Limb (tissue), 2 donors: ENCODE results near the gene FBP1.
"Not testable (repeated sequence)": the region's sequence is repeated elsewhere in the genome, so short reads cannot be mapped to it uniquely, and the experiment has no call there.

ENCODE experiments used
- DNase-seq, 2 donors: peaks; one replicate each; pipeline ENCODE4 v3.0.0-alpha.2; 2016; ENCODE audit errors: extremely low spot score in 2 of 2

Gene FBP1

DNA sequence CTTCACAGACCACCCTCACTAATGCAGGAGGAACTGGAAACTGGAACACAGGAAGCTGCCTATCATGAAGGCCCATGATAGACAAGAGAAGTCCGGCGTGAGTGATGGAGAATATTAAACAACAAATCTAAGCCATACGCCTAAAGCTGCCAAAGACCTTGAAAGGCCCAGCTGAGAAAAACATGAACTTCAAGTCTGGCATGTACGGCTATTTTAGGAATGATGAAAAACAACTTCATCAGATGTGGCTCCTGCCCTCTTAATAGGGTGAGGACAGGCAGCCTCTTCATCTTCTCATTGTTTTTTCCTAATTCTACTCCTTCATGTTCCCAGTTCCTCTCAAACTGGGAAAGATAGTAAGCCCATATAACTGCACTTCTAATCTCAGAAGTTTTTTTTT, 20.3 kb downstream of the FBP1 start:
- no peak for DNase-seq

DNA sequence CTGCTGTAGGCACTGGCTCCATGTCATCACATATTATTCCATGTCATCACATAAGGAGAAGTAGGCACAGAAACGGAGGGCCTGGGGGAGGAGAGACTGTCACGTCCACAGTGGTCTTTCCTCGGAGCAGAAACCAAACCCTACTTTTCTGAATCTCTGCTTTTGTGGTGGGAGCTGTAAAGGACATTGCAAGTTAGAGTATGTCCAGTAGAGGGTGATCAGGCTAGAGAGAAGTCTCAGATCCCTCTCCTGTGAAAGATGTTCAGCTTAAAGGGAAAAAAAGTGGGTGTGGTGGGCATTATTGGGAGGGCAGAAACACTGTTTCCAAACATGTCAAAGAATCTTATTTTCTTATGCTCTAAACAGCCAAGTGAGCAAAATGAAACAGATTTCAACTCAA, 26.3 kb downstream of the FBP1 start:
- DNase-seq, result no peak

DNA sequence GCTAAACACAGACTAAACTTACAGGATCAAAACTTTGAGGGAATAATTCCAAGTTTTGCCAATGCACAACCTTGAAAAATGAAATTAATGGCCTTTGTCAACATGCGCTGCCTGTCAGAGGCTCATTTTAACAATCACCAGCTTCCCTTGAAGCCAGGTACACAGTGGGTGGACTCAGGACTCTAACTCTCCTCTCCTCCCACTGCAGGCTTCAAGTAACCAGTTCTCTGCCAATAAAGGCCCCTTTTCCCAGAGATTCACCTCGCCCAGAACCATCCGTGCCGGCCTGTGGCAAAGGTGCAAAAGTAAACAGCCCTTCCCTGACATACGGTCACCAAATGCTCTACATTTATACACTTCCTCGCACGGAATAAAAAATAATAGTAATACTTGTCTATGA, 27.2 kb downstream of the FBP1 start:
- no peak for DNase-seq

DNA sequence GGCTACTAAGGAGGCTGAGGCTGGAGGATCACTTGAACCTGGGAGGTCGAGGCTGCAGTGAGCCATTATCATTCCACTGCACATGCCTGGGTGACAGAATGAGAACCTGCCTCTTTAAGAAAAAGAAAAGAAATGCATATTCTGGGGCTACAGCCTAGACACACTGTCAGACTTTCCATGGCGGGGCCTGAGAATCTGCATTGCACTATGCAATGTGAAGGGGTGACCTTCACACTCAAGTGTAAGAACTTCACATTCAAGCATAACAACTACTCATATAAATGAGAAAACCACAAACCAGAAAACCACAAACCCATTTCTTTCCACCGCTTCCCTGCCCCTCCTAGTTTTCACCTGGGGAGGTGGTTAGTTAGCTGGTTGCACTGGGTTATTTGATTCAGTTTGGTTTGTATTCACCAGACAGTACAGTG, 27.7 kb downstream of the FBP1 start:
- no peak for DNase-seq

DNA sequence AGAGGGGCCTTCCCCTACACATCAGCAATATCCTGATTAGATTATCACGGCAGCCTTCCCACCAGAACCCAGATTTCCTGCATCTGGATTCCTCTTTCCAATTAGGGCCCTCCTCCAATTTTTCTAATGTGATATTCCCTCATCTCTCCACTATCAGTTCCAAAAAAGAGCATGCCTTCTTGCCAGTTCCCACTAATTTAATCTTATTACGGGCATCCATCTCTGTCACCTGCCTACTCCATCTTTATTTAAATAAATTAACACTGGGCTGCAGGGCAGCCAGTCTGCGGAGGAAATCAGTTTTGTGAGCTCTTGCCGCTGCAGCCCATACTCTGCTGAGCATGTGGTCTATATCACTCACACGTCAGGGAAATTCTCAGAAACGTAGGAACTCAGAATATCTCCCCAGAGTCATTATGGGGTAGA, 29.1 kb downstream of the FBP1 start:
- peak; percentile 46 to 61 for DNase-seq

DNA sequence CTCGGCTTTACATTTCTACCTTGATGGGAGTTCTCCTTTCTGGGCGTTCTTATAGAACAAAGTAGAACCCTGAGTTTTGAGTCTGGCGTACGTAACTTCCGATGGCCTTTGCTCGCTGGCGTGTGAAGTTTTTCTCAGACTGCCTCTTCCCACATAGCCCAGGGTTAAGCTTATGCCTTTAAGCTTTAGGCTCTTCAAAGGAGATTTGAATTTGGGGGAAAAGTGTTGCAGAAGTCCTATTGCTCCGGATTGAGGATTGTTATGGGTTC, 32.0 kb downstream of the FBP1 start:
- no peak for DNase-seq

DNA sequence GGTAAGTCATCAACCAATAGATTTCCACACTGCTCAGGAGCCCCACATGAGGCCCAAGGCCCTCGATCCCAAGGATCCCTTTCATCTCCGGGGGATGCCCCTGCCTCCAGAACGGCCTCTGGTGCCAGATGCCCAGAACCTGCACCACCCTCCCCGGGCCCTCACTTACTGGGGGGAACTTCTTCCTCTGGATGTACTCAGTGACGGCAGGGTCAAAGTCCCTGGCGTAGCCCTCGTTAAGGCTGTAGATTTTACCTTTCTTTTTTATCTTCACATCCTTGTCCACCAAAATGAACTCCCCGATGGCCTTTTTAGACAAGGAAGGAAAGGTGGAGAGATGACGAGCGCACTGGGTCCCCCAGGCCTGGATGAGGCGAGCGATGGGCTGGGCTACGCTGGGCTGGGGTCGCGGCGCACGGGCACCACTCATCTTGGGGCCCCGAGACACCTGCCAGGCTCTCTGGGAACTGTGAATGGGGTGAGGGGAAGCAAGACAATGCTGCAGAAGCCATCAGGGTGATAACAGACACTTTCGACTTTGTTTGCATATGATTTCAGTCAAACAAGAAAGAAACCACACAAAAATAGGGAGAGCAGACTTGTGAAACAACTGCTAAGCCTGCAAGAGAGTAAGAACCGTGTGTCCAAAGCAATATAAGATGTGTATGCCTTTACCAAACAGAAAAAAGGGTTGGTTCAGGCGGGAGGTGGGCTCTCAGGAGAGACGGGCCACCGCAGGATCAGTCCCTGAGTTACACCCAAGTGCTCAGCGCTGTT, 32.5 kb downstream of the FBP1 start:
- no peak for DNase-seq

DNA sequence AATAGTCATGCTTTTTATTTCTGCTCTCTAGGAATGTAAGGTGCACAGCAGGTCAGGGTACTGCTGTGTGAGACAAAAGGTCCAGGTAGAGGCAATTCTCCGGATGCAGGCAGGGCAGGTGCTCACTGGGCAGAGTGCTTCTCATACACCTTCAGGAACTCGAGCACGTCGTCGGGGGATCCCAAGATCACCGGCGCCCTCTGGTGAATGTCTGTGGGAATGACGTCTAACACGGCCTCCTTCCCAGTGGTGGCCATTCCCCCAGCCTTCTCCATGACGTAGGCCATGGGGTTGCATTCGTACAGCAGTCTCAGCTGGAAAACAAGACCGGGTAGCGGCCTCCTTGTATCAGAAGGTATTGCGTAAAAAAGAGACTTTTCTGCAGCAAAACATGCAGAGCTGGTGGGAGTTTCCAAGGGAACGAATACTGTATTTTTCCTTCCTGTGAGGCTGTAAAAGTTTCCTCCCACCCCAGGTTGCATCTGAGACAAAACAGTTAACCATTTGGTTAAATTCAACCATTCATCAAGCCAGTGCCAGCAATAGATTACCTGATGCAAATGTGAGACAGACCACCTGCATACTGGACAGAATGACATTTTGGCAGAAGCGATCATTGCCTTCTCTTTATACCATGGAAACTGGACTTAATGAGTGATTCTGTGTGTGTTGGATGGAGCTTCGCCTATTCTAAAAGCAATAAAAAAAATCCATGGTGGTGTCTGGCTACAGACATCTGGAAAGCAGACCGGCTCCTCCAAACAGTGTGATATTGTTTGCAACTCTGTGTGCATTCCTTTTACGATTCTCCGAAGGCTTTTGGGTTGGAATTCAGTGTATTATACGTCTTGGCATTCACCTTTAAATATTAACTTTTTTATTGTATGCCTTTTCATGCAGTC, 35.8 kb downstream of the FBP1 start:
- DNase-seq, result peak; percentile 80 to 90

DNA sequence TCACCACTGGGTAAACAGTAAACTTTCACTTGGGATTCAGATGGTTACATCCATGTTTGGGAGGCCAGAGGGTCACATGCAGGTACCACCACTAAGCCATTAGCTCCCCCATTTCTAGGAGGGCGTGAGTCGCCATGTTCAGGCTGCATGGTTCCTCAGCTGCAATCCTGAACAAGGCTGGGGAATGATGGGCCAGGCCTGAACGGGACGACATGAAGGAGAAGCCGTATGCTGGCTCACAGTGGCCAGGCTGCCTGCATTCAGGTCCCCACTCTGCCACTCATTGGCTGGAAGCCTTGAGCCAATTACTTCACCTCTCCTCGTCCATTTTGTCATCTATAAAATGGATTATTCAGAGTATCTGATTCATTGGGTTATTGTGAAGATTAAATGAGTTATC, 36.7 kb downstream of the FBP1 start:
- no peak for DNase-seq

DNA sequence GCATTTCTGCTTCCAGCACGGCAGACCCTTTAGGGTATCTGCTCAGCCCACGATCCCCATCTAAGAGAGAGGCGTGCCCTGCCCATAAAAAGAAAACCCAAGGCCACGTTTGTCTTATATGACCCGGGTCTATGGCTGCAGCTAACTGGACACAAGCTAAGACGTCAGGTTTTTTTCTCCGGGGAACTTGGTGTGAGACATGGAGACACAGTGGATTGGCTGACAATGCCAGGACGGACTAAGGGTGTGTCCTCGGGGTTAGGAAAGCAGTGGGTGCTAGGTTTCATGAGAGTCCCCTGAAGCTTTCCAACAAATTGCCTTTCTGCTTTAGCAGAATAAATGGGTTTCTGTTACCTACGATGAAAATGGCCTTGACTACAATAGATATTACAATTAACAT, 38.6 kb downstream of the FBP1 start:
- DNase-seq, result no peak

DNA sequence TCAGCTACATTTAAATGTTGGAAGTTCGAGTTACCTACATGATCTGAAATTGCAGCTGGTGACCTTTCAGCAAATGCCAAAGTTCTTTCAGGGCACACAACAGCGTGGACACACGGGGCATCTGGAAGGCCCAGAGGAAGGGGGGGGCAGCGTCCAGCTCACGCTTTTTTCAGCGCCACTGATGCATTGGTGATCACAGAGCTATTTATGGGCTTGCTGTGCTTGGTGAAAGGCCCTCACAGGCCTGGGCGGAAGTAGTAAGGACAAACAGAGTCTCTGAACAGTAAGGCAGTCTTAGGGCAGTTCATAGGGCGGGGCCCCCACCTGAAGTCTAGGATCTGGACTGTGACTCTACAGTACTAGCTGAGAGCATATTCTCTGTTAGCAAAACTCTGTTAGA, 39.1 kb downstream of the FBP1 start:
- no peak for DNase-seq

DNA sequence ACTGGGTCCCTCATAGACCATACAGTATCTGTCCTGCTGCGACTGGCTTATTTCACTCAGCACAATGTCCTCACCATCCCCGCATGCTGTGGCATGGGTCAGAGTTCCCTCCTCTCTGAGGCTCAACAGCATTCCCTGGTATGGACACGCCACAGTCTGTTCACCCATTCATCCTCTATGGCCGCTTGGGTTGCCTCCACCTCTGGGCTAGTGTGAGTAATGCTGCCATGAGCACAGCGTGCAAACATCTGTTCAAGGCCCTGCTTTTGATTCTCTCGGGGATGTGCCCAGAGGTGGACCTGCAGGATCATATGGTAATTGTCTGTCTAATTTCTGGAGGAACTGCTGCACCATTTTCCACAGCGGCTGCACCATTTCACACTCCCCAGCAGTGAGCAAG, 40.2 kb downstream of the FBP1 start:
- DNase-seq, result no peak

DNA sequence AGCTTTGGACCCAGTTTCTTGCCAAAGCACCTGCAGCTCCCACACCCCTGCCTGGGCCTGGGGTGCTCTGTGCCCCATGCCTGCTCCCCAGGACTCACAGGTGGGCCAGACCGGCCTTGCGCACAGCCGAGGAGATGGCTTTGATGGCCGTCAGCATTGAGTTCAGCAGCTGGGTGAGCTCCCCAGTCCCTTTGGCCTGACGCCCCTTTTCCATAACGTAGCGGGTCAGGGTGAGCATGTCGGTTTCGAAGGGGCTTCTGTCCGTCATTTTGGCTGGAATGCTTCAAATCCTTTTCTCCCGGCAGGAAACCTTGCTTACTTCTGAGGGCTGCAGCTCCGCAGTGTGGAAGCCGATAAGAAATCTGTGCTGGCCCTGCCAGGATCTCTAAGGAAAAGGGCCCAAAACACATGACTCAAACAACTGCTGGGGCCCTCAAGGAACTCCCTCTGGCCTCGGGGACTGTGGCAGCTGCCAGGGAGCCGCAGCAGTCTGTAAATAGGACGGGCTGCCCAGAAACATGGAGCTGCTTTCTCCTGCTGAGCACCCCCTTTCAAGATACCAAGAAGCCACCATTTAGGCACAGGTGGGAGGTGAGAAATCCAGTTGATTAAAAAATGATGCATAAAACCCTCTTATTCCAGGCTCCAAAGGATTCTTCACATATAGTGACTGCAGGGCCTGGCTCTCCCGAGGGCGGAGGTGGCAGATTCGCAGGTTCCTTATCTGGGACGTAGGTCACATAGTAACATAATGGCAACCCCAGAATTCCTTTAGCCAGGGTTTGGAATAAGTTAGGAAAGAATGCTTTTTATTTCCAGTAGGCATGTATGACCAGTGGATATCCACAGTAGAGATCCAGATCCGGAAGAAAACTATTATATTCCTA, 45.6 kb downstream of the FBP1 start, which contains the start of gene FBP2:
Gene FBP2 (minus strand): TSS at position 366 of the 887 bp plus-strand sequence. CDS start 98 bp downstream, at position 268.
- no peak for DNase-seq

DNA sequence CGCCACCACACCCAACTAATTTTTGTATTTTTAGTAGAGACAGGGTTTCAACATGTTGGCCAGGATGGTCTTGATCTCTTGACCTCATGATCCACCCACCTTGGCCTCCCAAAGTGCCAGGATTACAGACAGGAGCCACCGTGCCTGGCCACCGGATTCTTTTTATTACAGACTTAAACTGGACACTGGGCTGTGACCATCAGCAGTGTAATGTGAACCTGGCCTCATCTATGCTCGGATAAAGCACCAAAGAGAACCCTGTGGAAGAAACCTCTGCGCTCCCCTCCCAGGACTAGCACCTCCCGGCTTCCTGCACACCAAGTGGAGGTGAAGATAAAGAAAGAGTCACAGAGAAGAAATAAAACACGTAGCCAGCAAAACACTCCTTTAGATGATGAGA, 46.6 kb downstream of the FBP1 start:
- DNase-seq, result not testable (repeated sequence)

DNA sequence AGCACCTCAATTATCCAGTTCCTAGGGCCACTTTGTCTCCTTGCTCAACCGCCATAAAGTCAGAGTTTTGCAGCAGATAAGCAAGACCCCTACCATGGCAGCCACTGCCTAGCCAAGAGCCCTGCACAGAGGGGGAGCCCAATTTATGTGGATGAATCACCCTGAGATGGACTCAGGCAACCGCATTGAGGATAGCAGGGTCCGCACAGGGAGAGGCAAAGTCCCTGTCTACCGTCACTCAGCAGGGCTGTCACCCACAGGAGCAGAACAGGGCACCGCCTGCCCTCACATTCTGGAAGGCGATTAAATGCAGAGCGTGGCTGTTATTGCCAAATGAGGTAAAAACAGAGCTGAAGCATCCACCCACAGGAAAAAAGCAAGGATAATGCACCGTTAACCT, 47.4 kb downstream of the FBP1 start:
- no peak for DNase-seq

DNA sequence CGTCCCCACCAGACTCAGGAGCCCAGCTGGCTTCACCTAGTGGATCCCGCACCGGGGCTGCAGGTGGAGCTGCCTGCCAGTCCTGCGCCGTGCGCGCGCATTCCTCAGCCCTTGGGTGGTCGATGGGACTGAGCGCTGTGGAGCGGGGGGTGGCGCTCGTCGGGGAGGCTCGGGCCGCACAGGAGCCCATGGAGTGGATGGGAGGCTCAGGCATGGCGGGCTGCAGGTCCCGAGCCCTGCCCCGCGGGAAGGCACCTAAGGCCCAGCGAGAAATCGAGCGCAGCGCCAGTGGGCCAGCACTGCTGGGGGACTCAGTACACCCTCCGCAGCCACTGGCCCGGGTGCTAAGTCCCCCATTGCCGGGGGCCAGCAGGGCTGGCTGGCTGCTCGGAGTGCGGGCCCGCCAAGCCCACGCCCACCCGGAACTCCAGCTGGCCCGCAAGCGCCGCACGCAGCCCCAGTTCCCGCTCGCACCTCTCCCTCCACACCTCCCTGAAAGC, 48.2 kb downstream of the FBP1 start:
- DNase-seq, result not testable (repeated sequence)

DNA sequence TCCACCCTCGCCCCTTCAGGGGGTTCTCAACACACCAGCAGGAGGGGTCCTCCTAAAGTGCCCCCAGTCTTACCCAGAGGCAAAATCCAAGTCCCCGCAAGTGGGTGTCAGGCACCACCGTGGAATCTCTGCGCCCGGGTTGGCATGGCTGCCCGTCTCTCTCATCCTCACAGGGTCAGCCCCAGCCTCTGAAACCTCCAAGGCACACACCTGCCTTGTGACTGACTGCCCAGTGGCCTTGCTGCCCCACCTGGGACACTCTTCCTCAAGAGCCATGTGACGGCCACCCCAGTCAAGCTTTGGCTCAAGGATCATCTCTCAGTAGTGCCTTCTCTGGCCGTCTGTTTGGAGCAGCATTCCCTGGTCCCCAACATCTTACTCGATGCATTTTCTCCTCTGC, 50.6 kb downstream of the FBP1 start:
- DNase-seq, result no peak

DNA sequence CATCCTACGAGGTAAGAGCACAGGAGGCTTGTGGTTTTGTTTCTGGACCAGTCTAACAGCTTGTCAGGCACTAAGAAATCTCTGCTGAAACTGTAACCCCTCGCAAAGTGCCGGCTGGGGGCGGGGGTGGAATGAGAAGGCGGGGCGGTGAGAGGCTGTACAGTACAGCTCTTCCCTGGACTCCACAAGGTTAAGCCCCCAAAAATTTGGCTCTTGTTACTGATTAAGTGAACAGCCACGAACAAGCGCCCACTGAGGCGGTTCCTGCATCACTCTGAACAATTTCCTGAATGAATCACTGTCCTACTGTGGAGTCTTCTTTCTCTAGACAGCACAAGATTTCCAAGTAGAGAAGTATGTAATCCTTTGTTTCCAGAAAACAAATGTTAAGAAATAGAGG, 52.5 kb downstream of the FBP1 start:
- no peak for DNase-seq

DNA sequence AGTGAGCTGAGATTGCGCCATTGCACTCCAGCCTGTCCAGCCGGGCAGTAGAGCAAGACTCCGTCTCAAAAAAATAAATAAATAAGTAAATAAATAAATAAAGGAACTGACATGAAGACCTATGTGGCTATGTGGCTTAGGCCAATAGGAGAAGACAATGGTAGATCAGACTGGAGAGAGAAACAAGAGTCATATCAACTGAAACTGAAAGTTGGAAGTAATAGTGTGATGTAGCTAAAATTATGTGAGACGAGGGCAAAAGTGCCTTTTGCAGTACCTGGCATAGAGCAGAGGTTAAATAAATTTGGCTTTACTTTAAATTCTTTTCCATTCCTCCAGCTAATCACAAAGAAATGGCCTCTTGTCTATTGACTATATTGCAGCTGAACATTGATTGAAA, 53.0 kb downstream of the FBP1 start:
- DNase-seq, result no peak

DNA sequence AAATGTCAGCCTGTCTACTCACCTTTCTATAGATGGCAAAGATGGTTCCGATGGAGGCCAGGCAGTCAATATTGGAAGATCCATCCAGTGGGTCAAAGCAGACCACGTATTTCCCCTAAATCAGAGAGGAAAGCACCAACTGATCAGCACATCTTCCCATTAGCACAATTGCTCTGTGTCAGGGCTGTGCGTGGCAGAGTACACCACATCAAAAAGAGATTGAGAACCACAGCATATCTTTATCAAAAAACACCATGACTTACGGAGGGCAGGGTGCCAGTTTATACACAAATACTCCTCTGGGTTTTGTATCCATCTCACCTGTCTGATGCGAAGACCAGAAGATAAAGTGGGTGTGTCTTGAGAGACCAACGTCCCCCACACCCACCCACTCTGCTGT, 54.8 kb downstream of the FBP1 start:
- DNase-seq, result no peak

DNA sequence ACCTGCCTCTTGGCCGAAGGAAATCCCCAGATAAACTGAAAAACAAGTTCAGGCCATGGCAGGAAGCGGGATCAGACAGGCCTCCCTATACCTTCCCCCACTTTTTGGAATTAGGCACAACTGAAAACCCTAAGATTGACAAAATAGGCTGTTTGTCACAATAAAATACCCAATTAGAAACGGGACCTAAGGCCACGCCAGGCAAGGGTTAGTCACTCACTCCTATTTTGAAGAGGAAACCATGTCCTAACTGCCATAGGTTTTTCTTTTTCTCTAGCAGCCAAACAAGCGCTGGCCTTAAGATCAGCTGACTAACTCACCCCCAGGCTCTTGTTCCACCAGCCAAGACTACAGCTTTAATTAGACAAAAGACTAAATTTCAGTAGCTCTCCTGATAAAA, 57.6 kb downstream of the FBP1 start:
- no peak for DNase-seq

DNA sequence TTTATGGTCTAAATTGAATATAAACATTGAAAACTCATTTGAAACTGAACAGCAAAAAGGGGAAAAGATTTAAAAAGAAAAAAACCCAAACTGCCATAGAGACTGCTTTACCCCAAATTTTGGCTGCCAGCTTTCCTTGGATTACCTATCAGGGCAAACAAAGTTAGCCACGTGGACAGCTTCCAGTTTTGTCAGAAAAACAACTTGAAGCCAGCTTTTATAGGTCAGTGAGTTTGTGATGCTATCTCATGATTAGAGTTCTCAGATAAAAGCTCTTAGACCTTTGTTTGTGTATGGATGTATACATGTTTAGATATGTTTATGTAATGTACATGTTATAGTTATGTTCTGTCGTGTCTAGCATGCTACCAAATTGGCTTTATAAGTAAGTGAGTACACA, 61.7 kb downstream of the FBP1 start:
- DNase-seq, result no peak
